Upper lobe of right lung (tissue), 1 donor: Measurements from ENCODE around the gene VPS13D. TPM values are rescaled to one million over a fixed set of nuclear protein-coding genes. Genes with fewer than 3 reads are reported as not detected.

Source experiments
- ATAC-seq: fragments of 200-7000 bp; cut with Tn5 transposase; one replicate; pipeline ENCODE4 v1.9.1; 2020; ENCODE audit warnings: mild to moderate bottlenecking, moderate library complexity
- DNase-seq: peaks from one replicate; pipeline ENCODE4 v3.0.0-alpha.2; 2020
- H3K27ac ChIP-seq: fragments of 200-600 bp; one replicate; pipeline ENCODE4 v1.8.0; 2022
- H3K27me3 ChIP-seq: fragments of 200-600 bp; one replicate; pipeline ENCODE4 v1.8.0; 2022; ENCODE audit warnings: mild to moderate bottlenecking
- H3K36me3 ChIP-seq: fragments of 200-600 bp; one replicate; pipeline ENCODE4 v1.8.0; 2022
- H3K4me1 ChIP-seq: fragments of 200-600 bp; one replicate; pipeline ENCODE4 v1.8.0; 2022
- H3K4me3 ChIP-seq: fragments of 200-600 bp; one replicate; pipeline ENCODE4 v1.8.0; 2022; ENCODE audit warnings: mild to moderate bottlenecking
- H3K9me3 ChIP-seq: fragments of 200-600 bp; one replicate; pipeline ENCODE4 v1.8.0; 2022
- intact Hi-C: fragments of 100-400 bp; cut with DNase I; formaldehyde crosslinking; loops from one replicate; pipeline ENCODE4 v1.11.0; 2022
- long read RNA-seq: library from polyadenylated mRNA; unstranded; transcript quantifications from one replicate; pipeline ENCODE4 v2.0.0, GENCODE V29; 2021
- total RNA-seq: library from RNA; stranded (reverse); fragmentation: NEBNext Ultra II Directional; extraction: Animal tissue kit (Norgen Biotek cat#: 25700); gene quantifications from one replicate; pipeline ENCODE4 v1.2.1, GENCODE V29; 2021
- TF ChIP-seq, protein P1 (sequence below): fragments of 200-600 bp; IDR thresholded peaks from one replicate; pipeline ENCODE4 v1.8.0; 2022; ENCODE audit warnings: antibody characterized with exemption
- donor health status: DM: no; HTN: yes; CAD: no; lungs with severe emphysema.

Gene VPS13D, protein sequence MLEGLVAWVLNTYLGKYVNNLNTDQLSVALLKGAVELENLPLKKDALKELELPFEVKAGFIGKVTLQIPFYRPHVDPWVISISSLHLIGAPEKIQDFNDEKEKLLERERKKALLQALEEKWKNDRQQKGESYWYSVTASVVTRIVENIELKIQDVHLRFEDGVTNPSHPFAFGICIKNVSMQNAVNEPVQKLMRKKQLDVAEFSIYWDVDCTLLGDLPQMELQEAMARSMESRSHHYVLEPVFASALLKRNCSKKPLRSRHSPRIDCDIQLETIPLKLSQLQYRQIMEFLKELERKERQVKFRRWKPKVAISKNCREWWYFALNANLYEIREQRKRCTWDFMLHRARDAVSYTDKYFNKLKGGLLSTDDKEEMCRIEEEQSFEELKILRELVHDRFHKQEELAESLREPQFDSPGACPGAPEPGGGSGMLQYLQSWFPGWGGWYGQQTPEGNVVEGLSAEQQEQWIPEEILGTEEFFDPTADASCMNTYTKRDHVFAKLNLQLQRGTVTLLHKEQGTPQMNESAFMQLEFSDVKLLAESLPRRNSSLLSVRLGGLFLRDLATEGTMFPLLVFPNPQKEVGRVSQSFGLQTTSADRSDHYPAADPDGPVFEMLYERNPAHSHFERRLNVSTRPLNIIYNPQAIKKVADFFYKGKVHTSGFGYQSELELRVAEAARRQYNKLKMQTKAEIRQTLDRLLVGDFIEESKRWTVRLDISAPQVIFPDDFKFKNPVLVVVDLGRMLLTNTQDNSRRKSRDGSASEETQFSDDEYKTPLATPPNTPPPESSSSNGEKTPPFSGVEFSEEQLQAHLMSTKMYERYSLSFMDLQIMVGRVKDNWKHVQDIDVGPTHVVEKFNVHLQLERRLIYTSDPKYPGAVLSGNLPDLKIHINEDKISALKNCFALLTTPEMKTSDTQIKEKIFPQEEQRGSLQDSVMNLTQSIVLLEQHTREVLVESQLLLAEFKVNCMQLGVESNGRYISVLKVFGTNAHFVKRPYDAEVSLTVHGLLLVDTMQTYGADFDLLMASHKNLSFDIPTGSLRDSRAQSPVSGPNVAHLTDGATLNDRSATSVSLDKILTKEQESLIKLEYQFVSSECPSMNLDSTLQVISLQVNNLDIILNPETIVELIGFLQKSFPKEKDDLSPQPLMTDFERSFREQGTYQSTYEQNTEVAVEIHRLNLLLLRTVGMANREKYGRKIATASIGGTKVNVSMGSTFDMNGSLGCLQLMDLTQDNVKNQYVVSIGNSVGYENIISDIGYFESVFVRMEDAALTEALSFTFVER (N-terminal part only)
- total RNA-seq, result 74.7 TPM
- long read RNA-seq, partial matches to known transcripts, result 21 of 40 reads
- long read RNA-seq, other reads (novel, unspliced or antisense), result 17 of 40 reads

DNA sequence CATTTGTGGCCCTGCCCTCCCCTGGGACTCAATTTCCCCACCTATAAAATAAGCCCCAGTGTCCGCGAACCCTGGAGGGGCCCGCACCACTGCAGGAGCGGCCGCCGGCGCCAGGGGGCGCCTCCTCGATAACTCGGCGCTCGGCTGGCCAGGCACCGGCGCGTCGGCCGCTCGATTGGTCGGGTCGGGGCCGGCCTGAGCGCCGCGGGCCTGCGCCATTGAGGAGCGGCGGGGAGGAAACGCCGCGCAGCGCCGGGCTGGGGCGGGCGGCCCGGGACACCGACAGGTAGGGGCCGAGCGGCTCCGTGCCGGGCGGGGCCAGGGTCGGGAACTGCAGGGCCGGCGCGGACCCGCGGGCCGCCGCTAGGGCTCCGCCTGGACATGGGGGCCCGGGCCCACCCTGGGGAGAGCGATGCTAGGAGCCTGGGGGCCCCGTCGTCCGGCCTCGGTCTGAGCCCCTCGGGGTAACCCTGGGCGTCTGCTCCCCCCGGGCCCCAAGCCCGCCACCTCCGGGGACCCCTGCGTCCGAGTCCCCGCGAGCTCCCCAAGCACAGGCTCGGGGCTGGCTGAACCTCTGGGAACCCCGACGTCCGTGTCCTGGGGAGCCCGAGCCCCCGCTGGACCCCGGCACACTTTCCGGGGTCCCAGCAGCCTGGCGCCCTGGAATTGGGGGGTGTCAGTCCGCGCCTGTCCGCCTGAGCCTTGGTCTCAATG, at the start of gene VPS13D:
Gene VPS13D (plus strand): TSS at position 196 of the 714 bp plus-strand sequence. CDS start 4,237 bp downstream, outside the sequence.
- peak; percentile 93 for ATAC-seq

DNA sequence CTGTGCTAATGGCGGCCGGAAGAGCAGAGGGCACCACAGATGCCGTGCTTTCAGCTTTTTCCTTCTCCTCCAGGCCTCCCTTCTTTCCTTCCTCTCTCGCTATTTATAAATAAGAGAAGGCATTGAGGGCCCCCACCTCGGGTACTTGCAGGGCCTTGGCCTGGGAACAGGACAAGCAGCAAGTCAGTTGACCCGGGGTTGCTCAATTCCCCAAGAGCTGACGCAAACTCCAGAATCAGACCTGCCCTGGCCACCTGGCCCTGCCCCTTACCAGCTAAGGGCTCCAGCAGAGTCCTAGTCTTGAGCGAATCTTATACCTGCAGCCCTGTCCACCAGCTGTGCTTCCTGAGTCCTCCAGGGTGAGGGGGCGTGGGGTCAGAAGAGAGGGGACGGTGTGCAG, 49.5 kb upstream of the VPS13D start:
- ATAC-seq, result peak; percentile 76
- intact Hi-C loops, result no loop called here
- Histone ChIP-seq H3K36me3 (no peaks in the 10 kb centered on the region), H3K4me1 (peaks cover 90% of the 10 kb centered on the region), H3K9me3 (no peaks in the 10 kb centered on the region), H3K27me3 (no peaks in the 10 kb centered on the region), H3K4me3 (no peak overlapping the region), H3K27ac (peak overlapping the region; percentile 81)
- TF ChIP-seq, protein P1, sequence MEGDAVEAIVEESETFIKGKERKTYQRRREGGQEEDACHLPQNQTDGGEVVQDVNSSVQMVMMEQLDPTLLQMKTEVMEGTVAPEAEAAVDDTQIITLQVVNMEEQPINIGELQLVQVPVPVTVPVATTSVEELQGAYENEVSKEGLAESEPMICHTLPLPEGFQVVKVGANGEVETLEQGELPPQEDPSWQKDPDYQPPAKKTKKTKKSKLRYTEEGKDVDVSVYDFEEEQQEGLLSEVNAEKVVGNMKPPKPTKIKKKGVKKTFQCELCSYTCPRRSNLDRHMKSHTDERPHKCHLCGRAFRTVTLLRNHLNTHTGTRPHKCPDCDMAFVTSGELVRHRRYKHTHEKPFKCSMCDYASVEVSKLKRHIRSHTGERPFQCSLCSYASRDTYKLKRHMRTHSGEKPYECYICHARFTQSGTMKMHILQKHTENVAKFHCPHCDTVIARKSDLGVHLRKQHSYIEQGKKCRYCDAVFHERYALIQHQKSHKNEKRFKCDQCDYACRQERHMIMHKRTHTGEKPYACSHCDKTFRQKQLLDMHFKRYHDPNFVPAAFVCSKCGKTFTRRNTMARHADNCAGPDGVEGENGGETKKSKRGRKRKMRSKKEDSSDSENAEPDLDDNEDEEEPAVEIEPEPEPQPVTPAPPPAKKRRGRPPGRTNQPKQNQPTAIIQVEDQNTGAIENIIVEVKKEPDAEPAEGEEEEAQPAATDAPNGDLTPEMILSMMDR, result no peak
- peak; percentile 90 for DNase-seq

More for the DNA sequence above, at the start of gene VPS13D:
- peak within 1 kb of the TSS; percentile 99 for H3K4me3 ChIP-seq
- peaks cover 3% of the 10 kb centered on the region for H3K36me3 ChIP-seq
- TF ChIP-seq, protein P1, result peak; percentile 93
- DNase-seq, result peak; percentile 94
- H3K27me3 ChIP-seq, result no peaks in the 10 kb centered on the region
- intact Hi-C loops, result no loop called here
- H3K9me3 ChIP-seq, result no peaks in the 10 kb centered on the region
- peak within 1 kb of the TSS; percentile 91 for H3K27ac ChIP-seq
- peaks cover 25% of the 10 kb centered on the region for H3K4me1 ChIP-seq

DNA sequence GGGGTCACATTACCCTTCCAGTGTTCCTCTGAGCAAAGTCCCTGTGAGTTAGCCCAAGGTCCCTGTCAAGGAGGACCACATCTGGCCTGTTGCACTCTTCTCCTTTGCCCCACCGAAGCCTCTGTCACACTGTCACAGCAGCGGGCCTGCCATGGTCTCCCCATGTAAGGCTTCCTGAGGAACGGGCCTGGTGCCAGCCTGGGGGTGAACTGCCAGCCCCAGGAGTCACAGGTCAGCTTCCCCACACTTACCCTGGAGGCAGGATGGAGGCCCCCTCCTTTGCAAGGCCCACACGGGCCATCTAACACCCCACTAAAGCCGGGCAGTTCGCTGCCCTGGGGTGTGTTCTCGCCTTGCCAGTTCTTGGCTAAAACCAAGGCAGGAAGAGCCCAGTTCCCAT, 48.9 kb upstream of the VPS13D start:
- H3K4me3 ChIP-seq, result no peak overlapping the region
- H3K27me3 ChIP-seq, result no peaks in the 10 kb centered on the region
- no peak for ATAC-seq
- intact Hi-C loops, result no loop called here
- H3K27ac ChIP-seq, result peak overlapping the region; percentile 81
- H3K36me3 ChIP-seq, result no peaks in the 10 kb centered on the region
- H3K9me3 ChIP-seq, result no peaks in the 10 kb centered on the region
- TF ChIP-seq, protein P1, result no peak
- DNase-seq, result no peak
- H3K4me1 ChIP-seq, result peaks cover 90% of the 10 kb centered on the region

DNA sequence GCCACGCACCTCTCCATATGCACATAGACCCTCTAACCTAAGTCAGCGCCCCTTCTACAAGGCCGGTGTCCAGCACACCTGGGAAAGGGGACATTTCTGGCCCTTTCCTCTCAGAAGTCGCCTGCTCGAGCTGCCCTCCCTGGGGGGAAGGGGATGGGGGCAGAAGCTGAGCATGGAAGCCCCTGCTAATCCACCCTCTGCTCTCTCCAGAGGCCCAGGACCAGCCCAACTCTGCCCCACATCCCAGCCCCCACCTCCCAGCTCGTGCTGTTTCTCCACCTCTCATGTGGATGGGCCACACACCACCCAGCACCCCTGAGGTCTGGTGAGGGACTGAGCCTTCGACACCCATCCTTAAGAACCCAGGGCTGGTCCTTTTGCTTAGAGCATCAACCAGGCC, 48.3 kb upstream of the VPS13D start:
- intact Hi-C loops, result no loop called here
- ATAC-seq, result no peak
- Histone ChIP-seq H3K36me3 (no peaks in the 10 kb centered on the region), H3K9me3 (no peaks in the 10 kb centered on the region), H3K27me3 (no peaks in the 10 kb centered on the region), H3K4me1 (peaks cover 96% of the 10 kb centered on the region), H3K4me3 (no peak overlapping the region), H3K27ac (peak overlapping the region; percentile 81)
- TF ChIP-seq, protein P1, result no peak
- DNase-seq, result no peak
